ENCODE data around the gene APBA2.

DNA sequence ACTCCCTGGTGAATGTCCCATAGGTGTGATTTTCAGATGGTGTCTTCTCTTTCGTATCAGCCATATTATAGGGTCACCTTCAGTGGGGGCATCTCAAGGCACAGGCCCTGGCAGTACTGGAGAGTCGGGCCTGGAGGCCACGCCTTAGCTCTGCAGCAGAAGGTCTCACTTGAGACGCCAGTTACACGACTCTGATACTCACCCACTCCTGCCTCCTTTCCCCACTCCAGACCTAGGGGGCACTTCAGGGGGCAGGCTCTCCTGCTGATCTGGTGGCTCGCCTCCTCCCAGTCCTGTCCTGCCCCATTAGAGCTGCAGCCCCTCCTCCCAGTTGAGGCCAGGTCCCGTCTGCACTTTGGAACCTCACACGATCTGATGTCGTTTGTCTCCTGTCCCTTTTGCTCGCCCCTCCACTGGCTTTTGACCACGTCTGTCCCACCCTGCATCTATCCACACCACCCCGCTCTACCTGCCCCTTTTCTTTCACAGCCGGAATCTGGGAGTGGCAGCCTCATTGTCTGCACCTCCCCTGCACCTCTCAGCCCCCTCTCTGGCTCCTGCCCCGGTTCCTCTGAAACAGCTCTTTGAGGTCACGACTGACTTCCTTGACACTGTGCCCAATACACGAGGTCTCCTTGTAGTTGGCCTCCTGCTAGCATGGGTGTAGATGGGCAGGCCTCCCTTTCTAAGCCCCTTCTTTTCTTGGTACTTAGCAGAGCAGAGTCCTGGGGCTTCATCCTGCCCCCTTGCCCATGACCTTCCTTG lies 201.9 kb downstream of the APBA2 start:
- no peak for TF ChIP-seq POLR2A (IDR thresholded peaks at IDR 0.05)
- TF ChIP-seq, protein P1, sequence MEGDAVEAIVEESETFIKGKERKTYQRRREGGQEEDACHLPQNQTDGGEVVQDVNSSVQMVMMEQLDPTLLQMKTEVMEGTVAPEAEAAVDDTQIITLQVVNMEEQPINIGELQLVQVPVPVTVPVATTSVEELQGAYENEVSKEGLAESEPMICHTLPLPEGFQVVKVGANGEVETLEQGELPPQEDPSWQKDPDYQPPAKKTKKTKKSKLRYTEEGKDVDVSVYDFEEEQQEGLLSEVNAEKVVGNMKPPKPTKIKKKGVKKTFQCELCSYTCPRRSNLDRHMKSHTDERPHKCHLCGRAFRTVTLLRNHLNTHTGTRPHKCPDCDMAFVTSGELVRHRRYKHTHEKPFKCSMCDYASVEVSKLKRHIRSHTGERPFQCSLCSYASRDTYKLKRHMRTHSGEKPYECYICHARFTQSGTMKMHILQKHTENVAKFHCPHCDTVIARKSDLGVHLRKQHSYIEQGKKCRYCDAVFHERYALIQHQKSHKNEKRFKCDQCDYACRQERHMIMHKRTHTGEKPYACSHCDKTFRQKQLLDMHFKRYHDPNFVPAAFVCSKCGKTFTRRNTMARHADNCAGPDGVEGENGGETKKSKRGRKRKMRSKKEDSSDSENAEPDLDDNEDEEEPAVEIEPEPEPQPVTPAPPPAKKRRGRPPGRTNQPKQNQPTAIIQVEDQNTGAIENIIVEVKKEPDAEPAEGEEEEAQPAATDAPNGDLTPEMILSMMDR (IDR thresholded peaks at IDR 0.05), result no peak
